IMR-90 (cell line): ENCODE results near the gene ZNF574. TPM values are rescaled to one million over a fixed set of nuclear protein-coding genes. Genes with fewer than 3 reads are reported as not detected.

Source experiments
- ATAC-seq: fragments of 200-7000 bp; cut with Tn5 transposase; 2 replicates; pipeline ENCODE4 v1.9.1; 2020; ENCODE audit warnings: low read depth, mild to moderate bottlenecking, moderate library complexity
- BruUV-seq: library from RNA; stranded (reverse); fragments of 400-500 nt; replicated peaks from 2 replicates; lab custom pipeline; 2021; lab: Mats Ljungman, UMichigan
- CTCF ChIA-PET: fragments of 300-600 bp; formaldehyde crosslinking; extraction: SDS; loops from one replicate; lab custom pipeline; 2021; ENCODE audit warnings: antibody characterized with exemption; lab: Yijun Ruan, JAX
- POLR2A ChIA-PET: fragments of 300-600 bp; sonication (Branson Sonifier 250); formaldehyde crosslinking; loops from one replicate; lab custom pipeline; 2022; ENCODE audit warnings: antibody characterized with exemption; ENCODE audit not compliant: unreplicated experiment; lab: Charles Lee
- DNase-seq: peaks from one replicate; pipeline ENCODE4 v3.0.0; 2013
- H2AFZ ChIP-seq: replicated peaks from 2 replicates; pipeline ENCODE3; 2013; ENCODE audit warnings: low read length, mild to moderate bottlenecking; ENCODE audit not compliant: poor library complexity
- H2AK5ac ChIP-seq: 2 replicates; pipeline ENCODE4 v1.6.1; 2013; ENCODE audit warnings: low read depth, low read length, inconsistent platforms
- H2AK9ac ChIP-seq: replicated peaks from 2 replicates; pipeline ENCODE3; 2013; ENCODE audit warnings: mild to moderate bottlenecking, low read depth, low read length, moderate library complexity; ENCODE audit not compliant: poor library complexity
- H2BK120ac ChIP-seq: 2 replicates; pipeline ENCODE4 v1.6.1; 2013; ENCODE audit warnings: low read depth, low read length, inconsistent platforms
- H2BK15ac ChIP-seq: 3 replicates; pipeline ENCODE4 v1.6.1; 2013; ENCODE audit warnings: low read depth, low read length, inconsistent platforms
- H2BK20ac ChIP-seq: 2 replicates; pipeline ENCODE4 v1.6.1; 2013; ENCODE audit warnings: low read depth, mild to moderate bottlenecking, inconsistent platforms, low read length, moderate library complexity
- H2BK5ac ChIP-seq: 2 replicates; pipeline ENCODE4 v1.6.1; 2013; ENCODE audit warnings: mild to moderate bottlenecking, low read depth, low read length, inconsistent platforms; ENCODE audit not compliant: poor library complexity, severe bottlenecking
- H3K14ac ChIP-seq: replicated peaks from 2 replicates; pipeline ENCODE4 v1.6.1; 2013; ENCODE audit warnings: low read depth, low read length, inconsistent platforms
- H3K18ac ChIP-seq: 2 replicates; pipeline ENCODE4 v1.6.1; 2013; ENCODE audit warnings: low read depth, low read length, control low read depth
- H3K23ac ChIP-seq: 2 replicates; pipeline ENCODE4 v1.6.1; 2013; ENCODE audit warnings: low read depth, low read length, inconsistent platforms
- H3K27ac ChIP-seq: 2 replicates; pipeline ENCODE4 v1.5.1; 2013; ENCODE audit warnings: mild to moderate bottlenecking, control low read depth, low read length; ENCODE audit not compliant: insufficient read depth
- H3K27me3 ChIP-seq: 2 replicates; pipeline ENCODE4 v1.6.1; 2013; ENCODE audit warnings: low read length; ENCODE audit not compliant: control insufficient read depth, insufficient read depth
- H3K36me3 ChIP-seq: 2 replicates; pipeline ENCODE4 v1.6.1; 2013; ENCODE audit warnings: low read length, mixed read lengths; ENCODE audit not compliant: control insufficient read depth, insufficient read depth
- H3K4ac ChIP-seq: 2 replicates; pipeline ENCODE4 v1.6.1; 2013; ENCODE audit warnings: low read depth, low read length, inconsistent platforms
- H3K4me1 ChIP-seq: 2 replicates; pipeline ENCODE4 v1.6.1; 2013; ENCODE audit warnings: low read length, mixed read lengths; ENCODE audit not compliant: control insufficient read depth, insufficient read depth
- H3K4me2 ChIP-seq: 2 replicates; pipeline ENCODE4 v1.6.1; 2013; ENCODE audit warnings: low read depth, mild to moderate bottlenecking, control low read depth, low read length, moderate library complexity
- H3K4me3 ChIP-seq: 2 replicates; pipeline ENCODE4 v1.5.1; 2013; ENCODE audit warnings: low read depth, mild to moderate bottlenecking, control low read depth, low read length, moderate library complexity; ENCODE audit not compliant: insufficient read depth
- H3K56ac ChIP-seq: 2 replicates; pipeline ENCODE4 v1.6.1; 2013; ENCODE audit warnings: low read length, inconsistent platforms; ENCODE audit not compliant: insufficient read depth; ENCODE audit errors: extremely low read depth
- H3K79me1 ChIP-seq, 2 experiments: 2 replicates each; pipeline ENCODE4 v1.6.1; 2013; ENCODE audit warnings: low read length in 2 of 2, inconsistent platforms in 1 of 2, low read depth in 1 of 2
- H3K9ac ChIP-seq: 2 replicates; pipeline ENCODE4 v1.6.1; 2013; ENCODE audit warnings: low read depth, low read length, control low read depth
- H3K9me1 ChIP-seq: 2 replicates; pipeline ENCODE4 v1.6.1; 2013; ENCODE audit warnings: low read length, inconsistent platforms; ENCODE audit not compliant: insufficient read depth
- H3K9me3 ChIP-seq: 2 replicates; pipeline ENCODE4 v1.6.1; 2013; ENCODE audit warnings: low read length; ENCODE audit not compliant: control insufficient read depth, insufficient read depth
- H4K20me1 ChIP-seq: 2 replicates; pipeline ENCODE4 v1.6.1; 2013; ENCODE audit warnings: low read length, inconsistent platforms; ENCODE audit not compliant: insufficient read depth
- H4K5ac ChIP-seq: 2 replicates; pipeline ENCODE4 v1.6.1; 2013; ENCODE audit warnings: mild to moderate bottlenecking, low read depth, low read length, control low read depth
- H4K8ac ChIP-seq, 2 experiments: 2 replicates each; pipeline ENCODE4 v1.6.1; 2013; ENCODE audit warnings: low read depth in 2 of 2, low read length in 2 of 2, control low read depth in 1 of 2, inconsistent platforms in 1 of 2
- H4K91ac ChIP-seq: 2 replicates; pipeline ENCODE4 v1.6.1; 2013; ENCODE audit warnings: low read depth, low read length, inconsistent platforms; ENCODE audit not compliant: insufficient read depth
- CTCF ChIP-seq: conservative IDR thresholded peaks from 2 replicates; pipeline ENCODE4 v1.5.1; 2012; ENCODE audit warnings: mild to moderate bottlenecking, low read depth, low read length, improper control_type of control experiment
- MAZ ChIP-seq: IDR thresholded peaks from 2 replicates; pipeline ENCODE4 v1.6.1; 2012; ENCODE audit warnings: low read depth, mild to moderate bottlenecking, low read length, improper control_type of control experiment, moderate library complexity, borderline replicate concordance
- MXI1 ChIP-seq: IDR thresholded peaks from 2 replicates; pipeline ENCODE4 v1.6.1; 2012; ENCODE audit warnings: low read depth, mild to moderate bottlenecking, low read length, moderate library complexity, borderline replicate concordance
- NFE2L2 ChIP-seq: fragments of 150-350 bp; IDR thresholded peaks from 2 replicates; pipeline ENCODE4 v1.6.1; 2016; ENCODE audit warnings: low read depth, mild to moderate bottlenecking, low read length
- RAD21 ChIP-seq: IDR thresholded peaks from 2 replicates; pipeline ENCODE4 v1.6.1; 2012; ENCODE audit warnings: low read length, improper control_type of control experiment
- RCOR1 ChIP-seq: IDR thresholded peaks from 2 replicates; pipeline ENCODE4 v1.6.1; 2012; ENCODE audit warnings: mild to moderate bottlenecking, low read length, improper control_type of control experiment; ENCODE audit not compliant: insufficient replicate concordance
- SMC3 ChIP-seq: fragments of 150-350 bp; IDR thresholded peaks from 2 replicates; pipeline ENCODE4 v1.6.1; 2016; ENCODE audit warnings: low read depth, mild to moderate bottlenecking, antibody characterized with exemption, low read length, moderate library complexity
- WGBS, 2 experiments: methylation state at CpG; one replicate each; pipeline versions ENCODE4 v1.1.5 to v1.1.7; 2013; ENCODE audit warnings: missing lambda C conversion rate in 2 of 2; ENCODE audit not compliant: insufficient read length in 1 of 2; ENCODE audit errors: extremely low coverage in 2 of 2; 5-methylcytosine and 5-hydroxymethylcytosine counted together
- dilution Hi-C: fragments of 300-500 bp; cut with HindIII; formaldehyde crosslinking; loops from one replicate; pipeline ENCODE4 v1.14.3; 2018; ENCODE audit warnings: low sequenced_read_pairs; ENCODE audit not compliant: unreplicated experiment
- in situ Hi-C: fragments of 300-500 bp; cut with MboI; formaldehyde crosslinking; loops from 3 replicates; pipeline ENCODE4 v1.14.3; 2019; ENCODE audit warnings: low sequenced_read_pairs, inconsistent platforms, mixed read lengths
- intact Hi-C: fragments of 100-400 bp; cut with micrococcal nuclease; formaldehyde crosslinking; loops from 2 replicates; pipeline ENCODE4 v1.10.0; 2022
- polyA plus RNA-seq, 3 experiments: library from polyadenylated mRNA; depleted of rRNA; stranded (reverse); fragments of >200 nt; gene quantifications; 2 replicates each; pipeline ENCODE4 v1.2.3, GENCODE V29; 2012; ENCODE audit warnings: low replicate concordance in 1 of 3
- total RNA-seq: library from RNA; depleted of rRNA; stranded (reverse); fragments of >200 nt; gene quantifications from 2 replicates; pipeline ENCODE4 v1.2.3, GENCODE V29; 2012

ZNF574 gene
- total and polyA plus RNA-seq, 2 of the 4 experiments (the other 2 are of a cell fraction): 8.1 to 14.1 TPM

DNA sequence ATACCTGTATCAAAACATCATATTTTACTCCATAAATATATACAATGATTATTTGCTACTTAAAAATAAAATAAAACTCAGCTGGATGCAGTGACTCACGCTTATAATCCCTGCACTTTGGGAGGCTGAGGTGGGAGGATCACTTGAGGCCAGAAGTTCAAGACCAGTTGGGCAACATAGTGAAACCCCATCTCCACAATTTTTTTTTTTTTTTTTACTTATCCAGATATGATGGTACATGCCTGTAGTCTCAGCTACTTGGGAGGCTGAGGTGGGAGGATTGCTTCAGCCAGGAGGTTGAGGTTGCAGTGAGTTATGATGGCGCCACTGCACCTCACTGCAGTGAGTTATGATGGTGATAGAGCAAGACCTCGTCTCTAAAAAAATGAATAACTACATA lies 33.9 kb downstream of the ZNF574 start (continued):
- TF ChIP-seq CTCF: no peak
- TF ChIP-seq NFE2L2: no peak

DNA sequence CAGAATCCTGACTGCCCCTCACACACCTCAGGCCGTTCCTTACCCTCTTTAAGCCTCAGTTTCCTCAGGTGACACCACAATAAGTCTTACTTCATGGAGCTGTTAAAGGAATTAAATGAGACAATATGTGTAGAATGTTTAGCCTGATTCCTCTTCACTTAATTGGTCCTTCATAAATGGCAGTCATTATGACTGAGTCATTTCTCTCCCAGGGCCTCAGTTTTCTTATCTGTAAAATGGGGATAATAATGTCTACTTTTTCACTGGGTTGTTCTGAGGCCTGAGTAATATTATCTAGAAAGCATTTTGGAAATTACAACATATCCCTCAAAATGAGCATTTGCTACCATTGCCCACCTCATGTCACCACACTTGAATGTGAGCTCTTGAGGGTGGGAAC lies 34.7 kb downstream of the ZNF574 start:
- WGBS, 2 experiments: no CpG with 5 or more reads among the region's 1 CpG
- Histone ChIP-seq H3K9me3 (no peaks in the 10 kb centered on the region), H3K4me3 (no peak overlapping the region), H3K18ac (no peak overlapping the region; the same call in 1 of the 2 replicates), H3K4ac (peak overlapping the region; percentile 75), H2AK9ac (no peak overlapping the region), H3K27ac (no peak overlapping the region; the same call in 1 of the 2 replicates), H3K36me3 (no peaks in the 10 kb centered on the region), H2BK5ac (peak overlapping the region; percentile 98), H2AK5ac (peak overlapping the region; percentile 96), H3K56ac (0 out of 2 replicates have a peak overlapping the region, but pooled peaks have one; percentile 48), H3K9ac (no peak overlapping the region), H4K91ac (peak overlapping the region; percentile 65), H4K8ac (peak overlapping the region; percentile 53 to 84; a peak in 2 of 4 replicates), H3K4me2 (no peak overlapping the region), H4K5ac (peak overlapping the region; percentile 13; the same call in 1 of the 2 replicates), H3K4me1 (peaks cover 25% of the 10 kb centered on the region), H3K9me1 (peaks cover 26% of the 10 kb centered on the region), H2BK120ac (peak overlapping the region; percentile 96), H3K23ac (peak overlapping the region; percentile 71; the same call in 1 of the 2 replicates), H4K20me1 (no peaks in the 10 kb centered on the region), H2BK20ac (peak overlapping the region; percentile 99), H3K14ac (peak overlapping the region; percentile 88), H3K27me3 (peaks cover under 1% of the 10 kb centered on the region; the same call in 1 of the 2 replicates), H3K79me1 (peaks cover 0 to 8% of the 10 kb centered on the region in 2 experiments; a peak in 2 of 4 replicates), H2AFZ (no peak overlapping the region), H2BK15ac (peak overlapping the region; percentile 96; the same call in 1 of the 3 replicates)
- in situ Hi-C loops (loop anchor here (10.0 kb wide), 1 partner anchor 284 kb away; the partner anchor contains the start of gene CNFN), intact Hi-C loops (no loop called here), dilution Hi-C loops (no loop called here)
- TF ChIP-seq RCOR1 (no peak), MXI1 (no peak), MAZ (no peak), CTCF (no peak), SMC3 (no peak), RAD21 (no peak)
- BruUV-seq: no TSS peak
- ATAC-seq (no peak), DNase-seq (no peak)
- POLR2A ChIA-PET: no interaction called here
- CTCF ChIA-PET: interaction anchor here (0.6 to 1.3 kb wide), 3 partner anchors 22 to 289 kb away, joined by 4 to 7 read pairs (median 4); partner anchors contain the start of gene POU2F2
